ENCODE measurements around the gene TMEM89. TPM values are rescaled to one million over a fixed set of nuclear protein-coding genes. Genes with fewer than 3 reads are reported as not detected.

Gene TMEM89
- total and polyA plus RNA-seq, 2 of the 13 experiments (the other 11 are each of a cell fraction or from before 2014, with no cell fraction given): 0.31 to 0.59 TPM

DNA sequence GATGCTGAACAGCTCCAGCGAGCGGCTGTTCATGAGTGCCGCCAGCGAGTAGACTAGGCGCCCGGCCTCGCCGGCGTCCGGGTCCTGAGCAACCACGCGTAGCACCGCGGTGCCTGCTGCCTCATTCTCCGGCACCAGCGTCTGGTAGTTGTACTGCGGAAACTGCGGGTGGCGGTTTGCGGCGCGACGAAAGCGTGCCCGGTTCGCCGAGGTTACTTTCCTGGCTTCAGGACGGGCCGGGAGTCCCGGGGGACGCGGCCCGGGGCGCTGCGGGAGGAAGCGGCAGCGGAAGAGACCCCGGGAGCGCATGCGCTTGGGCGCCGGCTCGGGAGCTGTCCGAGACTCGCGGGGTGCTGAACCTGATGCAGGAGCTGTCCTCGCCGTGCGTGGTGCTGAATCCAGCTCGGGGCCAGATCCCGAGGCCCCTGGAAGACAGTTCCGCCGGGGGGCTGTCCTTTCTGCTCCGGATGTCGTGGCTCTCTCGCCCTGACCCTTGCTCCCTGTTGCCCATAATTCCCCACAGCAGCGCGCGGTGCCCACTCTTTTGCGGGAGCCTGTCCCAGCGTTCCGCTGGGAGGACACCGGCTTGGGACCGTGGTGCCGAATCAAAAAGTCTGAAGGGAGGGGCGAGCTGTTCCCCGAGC lies 40.1 kb upstream of the TMEM89 start (continued):
- TF ChIP-seq ARID5B (CRISPR knock-in tag; IDR thresholded peaks at IDR 0.05) (peak; percentile 99), JDP2 (CRISPR knock-in tag; IDR thresholded peaks at IDR 0.05; ENCODE audit: borderline replicate concordance) (peak; percentile 99), PRMT3 (CRISPR knock-in tag; IDR thresholded peaks at IDR 0.05; ENCODE audit: borderline replicate concordance, low read depth) (peak; percentile 100), YEATS4 (CRISPR knock-in tag; IDR thresholded peaks at IDR 0.05; ENCODE audit: borderline replicate concordance) (peak; percentile 99), SCMH1 (CRISPR knock-in tag; IDR thresholded peaks at IDR 0.05; ENCODE audit: borderline replicate concordance) (peak; percentile 94; the same call in 1 of the 2 replicates), NFAT5 (CRISPR knock-in tag; IDR thresholded peaks at IDR 0.05) (peak; percentile 100), CEBPB (IDR thresholded peaks at IDR 0.05; ENCODE audit: borderline replicate concordance, low read depth, low read length) (no peak), RARA (CRISPR knock-in tag; IDR thresholded peaks at IDR 0.05) (peak; percentile 97), NCOR1 (IDR thresholded peaks at IDR 0.05; ENCODE audit: borderline replicate concordance, low read length) (no peak), TCF7 (IDR thresholded peaks at IDR 0.05; ENCODE audit: low read depth) (no peak), GLMP (CRISPR knock-in tag; IDR thresholded peaks at IDR 0.05; ENCODE audit: borderline replicate concordance) (peak; percentile 100), ZNF510 (CRISPR knock-in tag; IDR thresholded peaks at IDR 0.05; ENCODE audit: low read depth) (peak; percentile 100), AGO1 (IDR thresholded peaks at IDR 0.05; ENCODE audit: low read depth, low read length, poor library complexity, severe bottlenecking) (peak; percentile 88)
- TF ChIP-seq, protein P1, sequence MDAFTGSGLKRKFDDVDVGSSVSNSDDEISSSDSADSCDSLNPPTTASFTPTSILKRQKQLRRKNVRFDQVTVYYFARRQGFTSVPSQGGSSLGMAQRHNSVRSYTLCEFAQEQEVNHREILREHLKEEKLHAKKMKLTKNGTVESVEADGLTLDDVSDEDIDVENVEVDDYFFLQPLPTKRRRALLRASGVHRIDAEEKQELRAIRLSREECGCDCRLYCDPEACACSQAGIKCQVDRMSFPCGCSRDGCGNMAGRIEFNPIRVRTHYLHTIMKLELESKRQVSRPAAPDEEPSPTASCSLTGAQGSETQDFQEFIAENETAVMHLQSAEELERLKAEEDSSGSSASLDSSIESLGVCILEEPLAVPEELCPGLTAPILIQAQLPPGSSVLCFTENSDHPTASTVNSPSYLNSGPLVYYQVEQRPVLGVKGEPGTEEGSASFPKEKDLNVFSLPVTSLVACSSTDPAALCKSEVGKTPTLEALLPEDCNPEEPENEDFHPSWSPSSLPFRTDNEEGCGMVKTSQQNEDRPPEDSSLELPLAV (CRISPR knock-in tag; conservative IDR thresholded peaks at IDR 0.05; ENCODE audit: low read depth): peak; percentile 100
- TF ChIP-seq, protein P2, sequence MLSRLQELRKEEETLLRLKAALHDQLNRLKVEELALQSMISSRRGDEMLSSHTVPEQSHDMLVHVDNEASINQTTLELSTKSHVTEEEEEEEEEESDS (CRISPR knock-in tag; IDR thresholded peaks at IDR 0.05; ENCODE audit: borderline replicate concordance): peak; percentile 99
